Activated CD8-positive, alpha-beta memory T cell treated with anti-CD3 and anti-CD28 coated beads, Interleukin-2, amount 50 U/mL, for 48 hours (primary cell): ENCODE data around the gene NTRK1.

Experiments
- DNase-seq: peaks from one replicate; pipeline ENCODE4 v3.0.0-alpha.2; 2020

The NTRK1 gene

DNA sequence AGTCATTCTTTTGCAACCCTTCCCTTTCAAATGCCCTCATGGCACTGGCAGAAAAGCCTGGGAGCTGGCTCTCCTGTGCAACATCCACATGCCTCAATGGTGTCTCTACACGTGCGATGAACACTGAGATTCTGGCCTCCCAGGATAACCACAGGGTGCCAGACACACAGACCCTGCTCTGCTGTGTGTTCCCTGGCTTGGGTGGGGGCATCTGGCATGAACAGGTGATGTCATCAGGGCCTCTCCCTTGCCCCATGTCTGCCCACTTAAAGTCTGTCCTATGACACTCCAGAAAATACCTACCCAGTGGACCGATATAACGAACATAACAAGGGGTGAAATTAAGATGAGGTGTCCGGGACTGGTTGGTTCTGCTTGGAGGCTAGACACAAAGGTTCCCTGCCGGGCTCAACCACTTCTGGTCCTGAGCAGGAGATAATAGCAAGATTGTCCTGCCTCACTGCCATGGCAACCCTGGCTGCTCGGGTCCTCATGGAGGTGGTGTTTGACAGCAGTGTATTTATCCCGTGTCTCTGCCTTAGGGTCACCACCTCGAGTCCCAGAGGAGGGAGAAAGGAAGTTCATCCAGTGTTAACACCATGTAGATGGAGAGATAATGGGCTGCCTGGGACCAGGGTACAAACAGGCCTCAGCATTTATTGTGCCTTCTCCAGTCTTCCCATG, 21.1 kb upstream of the NTRK1 start:
- DNase-seq, result no peak

DNA sequence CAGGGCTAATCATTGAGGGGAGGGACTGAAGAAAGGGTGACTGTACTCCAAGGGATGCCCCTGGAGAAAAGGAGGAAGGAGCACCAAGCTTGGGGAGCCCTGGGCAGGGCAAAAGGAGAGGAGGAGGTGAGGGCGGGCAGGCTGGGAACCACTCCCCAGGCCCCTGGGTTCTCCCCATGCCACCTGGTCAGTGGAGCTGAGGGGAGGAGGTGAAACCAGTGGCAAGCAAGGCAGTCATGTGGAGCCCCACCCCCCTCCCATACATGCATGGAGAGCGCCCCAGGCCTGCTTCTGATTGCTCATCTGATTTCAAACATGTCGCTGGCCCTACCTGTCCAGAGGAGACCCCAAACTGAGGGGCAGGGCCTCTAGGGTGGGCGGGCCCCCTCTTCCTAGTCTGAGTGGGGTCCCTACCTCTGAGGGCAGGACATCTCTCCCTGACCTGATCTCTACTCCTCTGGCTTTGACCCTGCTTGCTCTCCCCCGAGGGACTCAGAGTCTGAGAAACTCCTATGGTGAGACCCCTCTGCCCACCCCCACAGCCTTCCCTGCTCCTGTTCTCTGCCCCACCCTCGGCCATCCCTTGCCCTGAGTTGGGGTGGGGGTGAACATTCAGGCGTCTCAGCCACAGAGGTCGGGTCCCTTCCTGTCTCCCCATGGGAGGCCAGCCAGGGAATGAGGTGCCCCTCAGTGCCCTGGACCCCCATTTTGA, 20.3 kb upstream of the NTRK1 start:
- DNase-seq, result no peak

DNA sequence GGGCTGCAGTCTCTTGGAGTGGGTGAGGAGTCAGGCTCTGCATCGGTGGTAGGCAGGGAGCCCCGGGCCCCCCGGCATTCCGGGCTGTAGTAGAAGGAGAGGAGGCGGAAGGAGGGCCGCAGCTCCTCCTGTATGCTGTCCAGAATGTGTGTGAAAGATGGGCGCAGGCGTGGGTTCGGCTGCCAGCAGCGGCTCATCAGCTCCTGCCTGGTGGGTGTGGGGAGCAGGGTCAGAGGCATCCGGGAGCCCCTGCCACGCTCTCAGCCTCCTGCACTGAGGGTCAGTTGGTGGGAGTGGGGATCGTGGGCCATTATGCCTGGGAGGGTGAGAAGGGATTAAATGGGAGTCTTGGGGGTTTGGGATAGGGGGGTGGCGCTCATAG, 19.8 kb upstream of the NTRK1 start:
- DNase-seq, result no peak

DNA sequence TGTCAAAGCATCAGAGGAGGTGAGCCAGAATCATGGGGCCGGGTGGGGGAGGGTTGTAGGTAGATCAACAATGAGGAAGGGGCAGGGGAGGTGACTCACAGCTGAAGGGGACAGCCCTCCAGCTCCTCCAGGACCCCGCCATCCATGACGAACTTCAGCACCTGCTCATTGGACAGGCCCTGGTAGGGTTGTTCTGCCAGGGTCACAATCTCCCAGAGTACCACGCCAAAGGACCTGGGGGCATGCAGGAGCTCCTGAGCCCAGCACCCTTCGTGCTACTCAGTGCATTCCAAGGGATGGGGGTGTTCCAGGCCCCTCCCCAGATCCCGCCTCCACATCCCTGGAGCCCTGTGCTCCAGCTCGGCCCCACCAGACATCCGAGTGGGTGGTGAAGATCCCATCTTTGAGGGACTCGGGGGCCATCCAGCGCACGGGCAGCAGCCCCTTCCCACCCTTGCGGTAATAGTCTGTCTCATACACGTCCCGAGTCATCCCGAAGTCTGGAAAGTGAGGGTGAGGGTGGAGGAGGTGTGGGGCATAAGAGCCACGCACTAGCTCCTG, 19.3 kb upstream of the NTRK1 start:
- no peak for DNase-seq

DNA sequence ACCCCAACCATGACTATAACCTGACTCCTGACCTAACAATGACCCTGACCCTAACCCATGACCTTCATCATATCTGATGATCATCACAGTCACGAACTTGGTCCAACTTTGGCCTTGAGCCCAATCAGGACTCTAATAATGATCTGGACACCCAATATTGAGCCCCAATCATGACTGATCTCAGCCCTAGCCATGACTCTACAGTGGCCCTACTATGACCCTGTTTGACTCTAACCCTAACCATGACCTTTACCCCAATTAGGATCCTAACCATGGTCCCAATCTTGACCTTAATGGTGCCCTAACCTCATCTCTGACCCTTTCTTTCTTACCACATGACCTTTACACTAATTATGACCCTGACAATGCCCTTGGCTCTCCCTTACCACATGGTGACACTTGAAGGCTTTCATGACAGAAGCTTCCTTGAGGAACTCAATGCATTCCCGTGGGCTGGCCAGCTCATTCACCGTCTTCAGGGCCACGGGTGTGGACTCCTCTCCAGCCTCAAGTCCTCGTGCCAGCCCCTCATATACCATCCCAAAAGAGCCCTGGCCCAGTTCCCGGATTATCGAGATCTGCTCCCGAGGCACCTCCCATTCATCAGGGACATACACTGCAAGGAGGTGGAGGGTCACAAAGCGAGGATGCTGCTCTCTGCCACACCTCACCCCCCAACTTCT, 17.9 kb upstream of the NTRK1 start:
- no peak for DNase-seq

DNA sequence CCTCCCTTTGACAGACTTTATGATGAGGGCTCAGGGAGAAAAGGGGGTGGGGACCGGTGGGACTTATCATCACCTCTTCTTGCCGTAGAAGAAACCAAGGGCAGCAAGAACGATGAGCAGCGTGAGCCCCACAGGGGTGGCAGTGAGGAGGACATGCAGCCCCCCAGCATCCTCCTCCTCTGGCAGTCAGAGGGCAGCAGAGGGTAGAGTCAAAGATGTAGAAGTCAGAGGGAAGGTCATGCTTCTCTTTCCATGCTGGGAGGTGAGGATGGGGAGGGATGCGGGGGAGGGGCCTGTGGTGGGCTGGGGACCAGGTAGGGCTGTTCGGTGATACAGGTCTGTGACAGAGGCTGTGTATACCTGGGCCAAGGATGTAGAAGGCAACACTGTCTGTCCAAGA, 16.6 kb upstream of the NTRK1 start:
- DNase-seq, result no peak

DNA sequence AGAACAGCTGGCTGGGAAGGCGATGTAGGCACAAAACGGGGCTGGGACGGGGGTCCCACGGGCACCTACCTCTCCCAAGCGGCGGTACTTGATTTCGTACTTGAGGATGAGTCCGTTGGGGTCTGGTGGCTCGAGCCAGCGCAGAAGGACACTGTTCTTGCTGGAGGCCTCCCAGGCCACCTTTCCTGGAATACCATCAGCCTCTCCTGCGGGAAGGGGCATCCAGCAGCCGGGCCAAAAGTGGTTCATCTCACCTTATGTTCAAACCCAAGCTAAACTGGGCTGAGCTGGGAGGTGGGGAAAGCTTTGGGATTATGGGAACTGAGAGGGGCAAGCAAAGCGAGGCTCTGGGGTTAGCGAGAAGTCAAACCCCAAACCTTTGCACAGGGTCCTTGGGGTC, 16.0 kb upstream of the NTRK1 start:
- no peak for DNase-seq

DNA sequence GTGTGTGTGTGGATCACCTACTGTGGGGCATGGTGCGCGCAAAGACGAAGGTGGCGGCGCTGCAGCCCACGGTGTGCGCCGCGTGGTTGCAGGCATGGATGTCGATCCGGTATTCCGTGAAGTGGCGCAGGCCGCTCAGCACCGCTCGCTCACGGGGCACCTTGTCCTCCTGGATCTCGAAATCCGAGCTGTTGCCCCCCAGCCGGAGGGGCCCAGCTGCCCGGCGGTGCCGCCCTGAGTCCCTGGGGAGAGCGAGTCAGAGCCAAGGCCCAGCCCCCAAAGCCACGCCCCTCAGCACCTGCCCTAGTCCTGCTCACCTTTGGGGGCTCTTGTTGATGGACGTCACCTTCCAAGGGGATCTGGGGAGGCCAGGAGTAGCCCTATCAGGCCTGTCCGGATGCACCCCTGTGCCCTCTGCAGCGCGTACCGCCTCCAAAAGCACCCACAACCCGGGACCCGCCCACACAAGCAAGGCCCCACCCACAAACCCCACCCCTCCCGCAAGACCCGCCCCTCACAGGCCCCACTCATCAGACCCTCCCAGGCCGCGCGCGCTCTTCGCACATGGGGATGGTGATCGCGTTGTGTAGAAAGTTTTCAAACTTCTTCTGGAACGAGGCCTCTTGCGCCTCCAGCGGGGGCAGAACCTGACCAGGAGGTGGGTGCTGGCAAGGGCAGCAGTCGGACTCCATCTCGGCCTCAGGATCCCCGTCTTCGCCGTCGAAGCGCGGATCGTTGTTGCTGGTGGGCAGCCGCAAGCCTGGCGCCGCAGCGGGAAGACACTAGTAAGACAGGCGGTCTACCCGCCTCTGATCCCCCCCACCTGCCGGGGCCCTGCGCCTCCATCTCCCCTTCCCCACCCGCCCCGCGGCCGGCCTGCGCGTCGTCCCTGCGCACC, 15.4 kb upstream of the NTRK1 start:
- DNase-seq, result peak; percentile 71

DNA sequence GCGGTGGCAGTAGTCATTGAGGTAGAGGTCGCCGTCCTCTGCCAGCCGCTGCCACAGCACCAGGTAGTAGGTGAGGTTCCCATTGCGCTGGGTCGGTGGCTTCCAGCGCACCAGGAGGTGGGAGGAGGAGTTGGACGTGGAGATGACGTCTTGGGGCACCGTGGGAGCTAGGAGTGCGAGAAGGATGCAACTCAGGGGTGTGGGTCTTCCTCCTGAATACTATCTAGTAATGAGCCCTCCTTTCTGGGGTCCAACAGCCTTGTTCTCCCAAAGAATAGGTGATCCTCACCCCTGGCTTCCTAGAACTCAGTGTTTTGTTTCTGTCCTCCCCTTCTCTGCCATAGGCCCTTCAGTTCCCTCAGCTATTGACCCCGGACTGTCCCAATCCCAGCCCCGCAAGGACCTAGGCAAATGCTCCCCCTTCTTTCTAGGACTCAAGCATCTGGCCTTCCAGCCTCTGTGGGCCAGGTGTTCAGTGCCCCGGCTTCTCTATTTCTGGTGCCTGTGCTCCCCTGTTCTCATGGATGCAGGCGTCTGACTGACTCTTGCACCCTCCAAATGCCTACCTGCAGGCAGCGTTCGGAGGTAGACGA, 14.6 kb upstream of the NTRK1 start:
- no peak for DNase-seq

DNA sequence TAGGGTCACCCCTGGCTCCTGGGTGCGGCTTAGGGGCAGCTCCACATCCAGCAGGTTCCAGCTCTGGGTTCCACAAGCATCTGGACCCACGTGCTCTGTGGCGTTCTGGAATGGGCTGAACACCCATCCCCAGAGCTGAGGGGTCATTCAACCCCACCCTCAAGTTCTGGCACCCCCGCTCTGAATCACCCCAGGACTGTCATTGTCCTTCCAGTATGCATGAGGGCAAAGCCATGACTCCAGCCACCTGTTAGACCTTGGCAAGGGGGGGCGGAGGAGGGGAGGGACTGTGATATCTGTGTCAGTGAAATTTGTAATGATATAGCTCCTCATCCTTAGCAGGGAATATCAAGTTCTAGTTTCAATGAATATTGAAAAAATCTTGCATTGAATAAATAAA, 14.0 kb upstream of the NTRK1 start:
- no peak for DNase-seq

DNA sequence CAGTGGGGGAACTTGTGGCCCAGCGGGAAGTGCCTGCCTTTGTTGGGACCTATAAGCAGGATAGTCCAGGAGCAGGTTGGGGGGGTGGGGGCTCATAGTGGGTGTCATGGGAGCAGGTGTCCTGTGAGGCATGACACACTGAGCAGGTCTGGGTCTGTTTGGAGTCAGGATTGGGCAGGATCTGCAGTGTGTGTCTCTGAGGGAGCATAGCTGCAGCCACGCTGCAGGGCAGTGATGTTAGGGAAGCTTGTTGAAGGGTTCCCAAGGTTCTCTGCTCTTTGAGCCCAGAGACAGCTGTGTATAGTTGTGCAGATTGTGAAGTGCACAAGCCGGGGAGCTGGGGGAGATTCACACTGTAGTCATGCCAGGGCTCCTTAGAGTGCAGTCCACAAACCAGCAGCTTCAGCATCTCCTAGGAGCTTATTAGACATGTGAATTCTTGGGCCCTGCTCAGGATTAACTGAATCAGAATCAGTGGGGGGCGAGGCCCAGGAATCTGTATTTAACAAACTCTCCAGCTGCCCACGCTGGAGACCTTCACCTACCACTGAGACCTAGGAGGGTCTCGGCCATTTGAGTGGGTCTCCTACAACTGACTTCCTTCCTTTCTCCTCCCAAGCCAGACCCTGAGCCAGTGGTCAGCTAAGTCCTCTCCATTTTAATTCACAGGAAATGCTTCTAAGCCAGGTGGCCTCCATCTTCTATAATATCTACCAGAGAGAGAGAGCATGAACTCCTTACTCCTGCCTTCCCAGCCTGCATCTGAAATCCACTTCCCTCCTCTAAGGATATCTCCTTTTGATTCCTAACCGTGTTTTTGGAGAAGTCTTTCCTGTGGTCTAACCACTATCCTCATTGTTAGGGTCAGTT, 12.8 kb upstream of the NTRK1 start:
- DNase-seq, result no peak

DNA sequence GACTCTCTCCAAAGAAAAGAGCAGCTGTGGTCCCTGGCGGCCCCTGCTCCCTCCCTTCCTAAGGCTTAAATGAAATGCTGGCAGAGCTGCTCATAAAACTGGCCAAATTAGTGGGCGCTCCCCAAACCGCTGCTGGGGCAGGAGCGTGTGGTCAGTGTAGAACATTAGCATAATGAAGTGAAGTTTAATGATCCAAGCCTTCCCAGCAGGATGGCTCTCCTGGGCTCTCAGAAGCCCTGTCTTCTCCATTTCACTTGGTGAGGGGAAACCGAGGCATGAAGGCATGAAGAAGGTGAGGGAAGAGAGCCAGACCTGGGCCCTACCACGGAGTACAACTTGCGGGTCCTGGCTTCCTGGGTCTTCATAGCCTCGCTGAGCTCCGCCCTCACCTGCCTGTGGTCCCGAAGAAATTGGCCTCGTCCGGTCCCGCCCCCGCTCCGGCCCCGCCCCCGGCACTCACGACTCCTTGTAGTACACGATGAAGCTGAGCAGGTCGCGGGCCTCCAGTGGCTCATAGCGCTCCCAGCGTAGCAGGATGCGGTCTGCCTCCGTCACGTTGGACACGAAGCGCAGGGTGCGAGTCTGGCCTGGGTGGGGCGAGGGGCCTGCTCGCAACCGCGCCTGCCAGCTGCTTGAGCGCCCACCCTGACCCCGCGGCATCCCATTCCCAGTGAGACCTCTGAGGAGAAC, 12.1 kb upstream of the NTRK1 start:
- peak; percentile 80 for DNase-seq

DNA sequence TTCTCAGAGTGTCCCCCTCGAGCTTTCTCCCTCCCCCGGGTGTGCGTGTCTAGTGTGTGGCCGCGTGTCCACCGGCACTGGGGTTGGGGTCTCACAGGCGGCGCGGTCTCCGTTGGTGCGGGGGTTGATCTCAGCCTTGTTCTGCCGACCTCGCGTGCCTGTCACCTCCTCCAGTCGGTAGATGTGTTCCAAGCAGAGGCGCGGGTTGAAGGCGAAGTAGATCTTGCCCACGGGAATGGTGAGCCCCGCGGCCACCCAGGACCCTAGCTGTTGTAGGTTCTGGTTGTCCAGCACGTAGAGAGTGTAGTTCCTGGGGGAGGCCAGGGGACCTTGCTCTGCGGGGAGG, 11.5 kb upstream of the NTRK1 start:
- DNase-seq, result no peak

DNA sequence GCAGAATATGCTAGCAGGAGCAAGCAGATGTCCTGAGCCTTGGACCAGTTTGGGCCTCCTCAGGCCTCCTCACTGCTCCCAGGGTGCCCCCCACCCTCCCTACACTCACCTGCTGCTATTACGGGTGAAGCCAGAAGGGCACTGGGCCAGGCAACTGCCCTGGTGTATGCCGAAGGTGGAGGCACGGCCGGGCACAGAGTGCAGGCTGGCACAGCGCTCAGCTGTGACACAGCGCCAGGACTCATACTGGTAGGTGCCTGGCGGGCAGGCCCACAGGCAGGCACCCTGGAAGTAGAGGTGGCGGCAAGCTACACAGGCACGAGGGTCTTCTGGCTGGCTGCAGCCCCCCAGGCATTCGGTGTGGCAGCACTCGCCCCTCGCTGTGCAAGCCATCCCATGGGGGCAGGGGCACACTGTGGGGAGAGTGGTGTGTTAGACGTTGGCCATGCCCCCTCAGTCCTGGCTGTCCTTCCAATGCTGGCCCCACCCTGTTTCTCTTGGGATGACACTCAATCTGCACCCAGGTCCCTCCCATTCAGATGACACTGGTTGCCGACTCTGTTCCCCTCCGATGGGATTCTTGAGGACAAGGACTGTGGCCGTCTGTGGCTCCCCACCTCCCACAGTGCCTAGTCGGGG, 8.8 kb upstream of the NTRK1 start:
- no peak for DNase-seq

DNA sequence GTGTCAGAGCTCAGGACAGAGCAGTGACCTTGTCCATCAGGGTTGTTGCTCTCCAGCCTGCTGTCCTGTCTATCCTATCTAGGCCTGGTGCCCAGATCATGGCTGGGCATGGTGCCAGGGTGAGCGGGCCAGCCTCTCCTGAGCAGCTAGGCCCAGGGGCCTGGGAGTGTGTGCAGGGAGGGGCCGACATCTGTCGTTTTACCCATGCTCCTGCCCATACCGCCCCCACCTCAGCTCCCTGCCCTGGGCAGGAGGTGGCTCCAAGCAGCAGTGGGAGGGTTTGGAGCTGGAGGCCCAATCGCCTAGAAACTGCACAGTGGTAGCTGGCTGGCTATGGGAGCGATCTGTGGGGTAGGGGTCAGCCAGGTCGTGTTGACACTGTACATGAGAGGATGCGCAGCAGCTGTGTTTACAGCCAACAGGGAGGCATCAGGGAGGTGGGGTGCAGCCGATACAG, 8.2 kb upstream of the NTRK1 start:
- no peak for DNase-seq

DNA sequence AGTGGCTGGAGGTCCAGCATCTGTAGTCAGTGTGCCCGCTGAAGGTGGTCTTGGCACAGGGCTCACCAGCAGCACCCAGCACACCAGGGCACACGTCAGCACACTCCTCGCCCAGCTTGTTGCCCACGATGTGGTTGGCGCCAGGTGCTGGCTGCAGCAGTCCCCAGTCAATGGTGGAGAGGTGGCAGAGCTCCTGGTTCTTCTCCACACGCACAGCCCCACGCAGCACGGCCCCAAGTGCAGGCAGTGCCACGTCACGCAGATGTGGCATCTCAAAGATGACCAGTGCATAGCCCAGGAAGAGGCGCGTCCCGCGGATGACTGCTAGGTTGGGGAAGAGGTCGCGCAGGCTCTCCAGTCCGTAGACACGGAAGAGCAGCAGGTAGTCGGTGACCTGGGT, 6.9 kb upstream of the NTRK1 start:
- no peak for DNase-seq

DNA sequence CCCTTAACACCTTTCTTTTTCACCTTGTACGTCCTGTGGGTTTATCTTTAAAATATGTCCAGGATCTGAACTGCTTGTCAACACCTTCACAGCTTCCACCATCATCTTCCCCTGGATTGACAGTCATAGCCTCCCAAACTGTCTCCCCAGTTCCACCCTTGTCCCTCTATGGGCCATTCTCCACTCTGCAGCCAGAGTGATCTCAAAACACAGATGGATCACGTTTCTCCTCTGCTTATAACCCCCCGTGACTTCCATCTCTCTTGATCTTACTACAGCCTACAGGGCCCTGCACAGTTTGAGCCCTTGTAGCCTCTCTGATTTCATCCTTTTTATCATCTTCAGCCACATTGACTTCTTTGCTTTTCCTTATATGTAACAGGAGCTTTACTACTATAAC, 6.0 kb upstream of the NTRK1 start:
- no peak for DNase-seq

DNA sequence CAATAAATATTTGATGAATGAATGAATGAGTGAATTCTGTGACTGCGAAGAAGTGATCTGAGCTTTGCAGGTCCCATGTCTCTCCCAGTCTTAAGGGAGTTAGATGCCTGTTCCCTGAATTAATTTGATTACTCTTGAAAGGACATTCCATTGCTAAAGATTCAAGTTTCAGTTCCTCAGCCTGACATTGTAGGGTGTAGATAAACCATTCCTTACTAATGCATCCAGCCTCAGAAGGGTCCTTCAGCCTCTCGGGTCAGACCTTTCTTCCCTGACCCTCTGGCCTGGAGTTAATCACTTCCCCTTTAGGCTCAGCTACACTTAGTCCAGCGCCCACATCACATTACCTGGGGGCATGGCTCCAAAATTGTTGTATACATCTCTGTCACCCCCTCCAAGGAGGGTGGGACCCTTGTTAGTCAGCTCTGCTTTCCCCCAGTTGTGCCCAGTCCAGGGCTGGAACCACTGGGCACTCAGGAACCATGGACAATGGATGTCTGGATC, 4.3 kb upstream of the NTRK1 start:
- DNase-seq, result no peak

DNA sequence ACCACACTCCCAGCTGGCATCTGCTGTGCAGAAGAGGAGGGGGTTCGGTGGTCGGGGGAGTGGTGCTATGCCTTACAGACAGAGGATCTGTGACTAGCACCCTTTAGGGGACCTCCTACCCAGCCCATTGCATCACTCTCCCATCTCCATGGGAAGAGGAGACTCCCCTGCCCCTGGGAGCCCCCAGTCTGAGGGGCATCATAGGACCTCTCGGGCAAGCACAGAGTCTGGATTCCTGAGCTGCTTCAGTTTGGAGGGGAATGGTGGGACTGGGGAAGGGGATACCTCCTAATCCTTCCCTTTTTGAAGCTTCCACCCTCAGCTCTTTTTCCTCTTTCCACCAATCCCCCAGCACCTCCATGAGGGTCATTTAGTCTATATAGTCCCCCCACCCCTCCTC, 3.1 kb upstream of the NTRK1 start:
- DNase-seq, result no peak

DNA sequence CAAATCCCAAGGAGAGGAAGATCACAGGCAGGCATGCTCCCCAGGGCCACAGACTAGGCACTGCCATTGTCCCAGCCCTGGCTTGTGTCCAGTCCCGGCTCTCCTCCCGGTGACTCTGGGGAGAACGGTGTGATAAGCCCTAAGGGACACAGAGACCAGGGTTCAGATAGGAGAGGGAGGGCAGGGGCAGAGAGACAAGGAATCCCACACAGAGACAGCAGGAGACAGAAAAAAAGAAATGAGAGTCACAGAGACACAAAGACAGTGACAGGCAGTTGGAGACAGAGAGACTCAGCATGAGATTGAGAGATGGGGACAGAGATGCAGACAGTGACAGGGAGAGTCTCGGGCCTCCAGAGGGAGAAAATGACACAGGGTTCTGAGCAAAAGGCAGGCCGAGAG, 2.1 kb upstream of the NTRK1 start:
- DNase-seq, result no peak
